Activated CD8-positive, alpha-beta memory T cell treated with anti-CD3 and anti-CD28 coated beads for 1 hour (primary cell): ENCODE measurements around the gene IGF1R.

Experiments
- DNase-seq, 2 donors: peaks; one replicate each; pipeline ENCODE4 v3.0.0-alpha.2; 2020; ENCODE audit warnings: low read depth in 1 of 2; ENCODE audit errors: extremely low read depth in 1 of 2

IGF1R gene

GRCh38 chr15:98791046-98791701 is 142.8 kb downstream of the IGF1R start:
- DNase-seq: no peak

- DNase-seq: no peak
These were observed 143.8 kb downstream of the IGF1R start for GRCh38 chr15:98792117-98792516.

DNA sequence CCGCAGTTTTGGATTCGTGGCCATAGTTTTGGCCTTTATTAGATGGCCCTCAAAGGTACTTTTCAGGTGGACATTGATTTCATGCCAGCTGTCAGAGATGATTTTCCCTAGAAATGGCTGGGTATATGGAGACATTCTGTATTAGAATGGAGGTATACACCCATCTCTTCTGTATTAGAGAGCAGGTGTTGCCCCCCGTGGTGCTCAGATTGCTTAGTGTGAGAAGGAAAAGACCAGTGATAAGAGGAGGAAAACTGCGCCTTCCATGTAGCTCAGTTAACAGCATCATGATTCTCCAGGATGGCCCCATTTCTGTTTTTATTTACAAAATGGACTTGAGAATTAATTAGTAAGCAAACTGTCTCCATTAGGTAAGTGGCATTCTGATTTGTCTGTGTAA is 145.9 kb downstream of the IGF1R start:
- no peak for DNase-seq

- no peak for DNase-seq
These were observed 146.4 kb downstream of the IGF1R start for GRCh38 chr15:98794748-98795147.

DNA sequence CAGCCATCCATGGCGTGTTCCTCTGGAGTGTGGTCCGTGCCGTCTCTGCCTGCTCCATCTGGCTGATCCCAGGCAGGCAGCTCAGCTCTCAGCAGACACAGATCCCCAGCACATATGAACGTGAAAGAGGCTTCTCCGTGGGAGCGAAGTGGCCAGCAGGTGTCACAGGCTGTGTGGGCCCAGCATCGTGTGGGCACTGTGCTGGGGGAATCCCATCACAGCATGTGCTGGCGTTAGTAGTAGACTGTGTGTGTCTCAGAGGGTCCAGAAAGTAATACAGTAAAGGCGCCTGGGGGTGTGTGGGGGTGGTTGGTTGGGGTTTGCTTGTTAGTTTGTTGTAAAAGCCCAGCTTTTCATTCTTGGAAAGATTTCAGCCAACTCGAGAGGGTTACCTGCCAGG is 147.6 kb downstream of the IGF1R start:
- DNase-seq: no peak

- DNase-seq: no peak
These were observed 148.5 kb downstream of the IGF1R start for GRCh38 chr15:98796685-98797357.

GRCh38 chr15:98798375-98798893 is 150.1 kb downstream of the IGF1R start:
- no peak for DNase-seq

DNA sequence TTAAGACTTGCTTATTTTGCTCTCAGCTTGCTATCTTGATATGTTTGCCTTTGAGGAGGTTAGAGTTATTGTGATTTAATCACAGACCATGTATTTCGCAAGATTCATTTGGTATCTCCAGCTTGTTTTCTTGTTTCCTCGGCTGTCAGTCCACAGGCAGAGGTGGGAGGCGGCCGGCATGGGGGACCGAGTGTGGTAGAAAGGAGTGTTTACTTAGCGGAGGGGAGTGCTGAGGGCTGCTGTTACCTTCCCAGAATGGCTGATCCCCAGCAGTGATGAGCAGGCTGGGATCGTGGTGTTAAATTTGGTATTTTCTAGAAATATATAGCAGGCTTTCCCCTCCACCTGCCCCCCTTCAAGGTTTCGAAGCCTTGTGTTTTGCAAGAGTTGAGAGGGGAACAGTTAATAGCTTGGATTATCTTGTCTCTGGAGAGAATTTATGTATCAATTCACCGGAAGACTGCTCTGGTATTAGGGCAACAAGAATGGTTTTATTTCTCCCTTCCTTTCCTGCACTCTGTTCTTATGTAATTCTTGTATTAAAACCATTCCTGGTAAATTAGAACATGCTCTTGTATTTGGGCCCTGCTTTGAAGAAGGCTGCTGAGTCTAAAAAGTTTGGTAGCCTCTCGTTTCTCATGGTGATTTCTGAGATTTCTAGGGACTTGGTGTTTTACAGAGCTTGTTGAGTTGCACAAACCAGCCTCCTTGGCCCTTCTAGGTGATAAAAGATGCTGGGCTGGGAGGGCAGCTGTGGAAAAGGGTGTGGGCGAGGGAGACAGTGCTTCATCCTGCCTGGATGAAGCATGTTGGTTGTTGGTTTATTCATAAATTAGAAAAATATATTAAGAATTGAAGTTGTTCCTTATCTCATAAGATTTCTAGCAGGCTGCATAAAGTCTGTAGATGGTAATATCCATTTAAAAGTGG is 151.4 kb downstream of the IGF1R start:
- no peak for DNase-seq

- DNase-seq: no peak
These were observed 152.3 kb downstream of the IGF1R start for GRCh38 chr15:98800437-98801233.

GRCh38 chr15:98801234-98801561 is 152.9 kb downstream of the IGF1R start:
- no peak for DNase-seq

GRCh38 chr15:98802187-98802586 is 153.8 kb downstream of the IGF1R start:
- no peak for DNase-seq

DNA sequence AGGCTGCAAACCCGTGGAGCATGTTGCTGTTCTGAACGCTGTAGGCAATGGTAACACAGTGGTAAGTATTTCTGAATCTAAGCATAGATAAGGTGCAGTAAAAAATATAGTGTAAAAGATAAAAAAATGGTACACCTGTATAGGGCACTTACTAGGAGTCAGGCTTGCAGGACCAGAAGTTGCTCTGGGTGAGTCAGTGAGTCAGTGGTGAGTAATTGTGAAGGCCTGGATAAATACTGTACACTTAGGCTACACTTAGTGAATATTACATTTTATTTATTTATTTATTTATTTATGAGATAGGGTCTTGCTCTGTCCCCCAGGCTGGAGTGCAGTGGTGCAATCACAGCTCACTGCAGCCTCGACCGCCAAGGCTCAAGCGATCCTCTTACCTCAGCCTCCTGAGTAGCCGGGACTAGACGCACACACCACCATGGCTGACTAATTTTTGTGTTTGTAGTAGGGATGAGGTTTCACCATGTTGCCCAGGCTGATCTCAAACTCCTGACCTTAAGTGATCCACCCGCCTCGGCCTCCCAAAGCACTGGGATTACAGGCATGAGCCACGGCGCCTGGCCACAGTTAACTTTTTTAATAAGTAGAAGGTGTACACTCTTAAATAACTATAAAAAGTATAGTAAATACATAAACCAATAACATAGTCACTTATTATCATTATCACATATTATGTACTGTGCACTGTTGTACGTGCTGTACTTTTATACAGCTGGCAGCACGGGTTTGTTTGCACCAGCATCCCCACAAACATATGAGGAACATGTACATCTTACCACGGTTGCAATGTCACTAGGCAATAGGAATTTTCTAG is 155.1 kb downstream of the IGF1R start:
- DNase-seq: no peak

DNA sequence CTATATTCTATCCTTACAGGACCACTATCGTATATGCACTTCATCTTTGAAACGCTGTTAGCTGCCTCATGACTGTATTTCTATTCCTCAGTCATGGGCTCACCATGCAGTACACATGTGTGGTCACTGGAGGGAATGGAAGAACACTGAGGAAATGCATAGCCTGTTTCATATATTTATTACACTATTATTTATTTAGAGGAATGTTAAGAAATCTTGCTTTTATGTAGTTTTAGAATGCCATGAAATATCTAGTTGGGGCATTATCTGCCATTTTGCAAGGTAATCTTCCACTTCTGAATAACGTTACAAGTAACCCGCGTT is 155.7 kb downstream of the IGF1R start:
- DNase-seq: no peak

DNA sequence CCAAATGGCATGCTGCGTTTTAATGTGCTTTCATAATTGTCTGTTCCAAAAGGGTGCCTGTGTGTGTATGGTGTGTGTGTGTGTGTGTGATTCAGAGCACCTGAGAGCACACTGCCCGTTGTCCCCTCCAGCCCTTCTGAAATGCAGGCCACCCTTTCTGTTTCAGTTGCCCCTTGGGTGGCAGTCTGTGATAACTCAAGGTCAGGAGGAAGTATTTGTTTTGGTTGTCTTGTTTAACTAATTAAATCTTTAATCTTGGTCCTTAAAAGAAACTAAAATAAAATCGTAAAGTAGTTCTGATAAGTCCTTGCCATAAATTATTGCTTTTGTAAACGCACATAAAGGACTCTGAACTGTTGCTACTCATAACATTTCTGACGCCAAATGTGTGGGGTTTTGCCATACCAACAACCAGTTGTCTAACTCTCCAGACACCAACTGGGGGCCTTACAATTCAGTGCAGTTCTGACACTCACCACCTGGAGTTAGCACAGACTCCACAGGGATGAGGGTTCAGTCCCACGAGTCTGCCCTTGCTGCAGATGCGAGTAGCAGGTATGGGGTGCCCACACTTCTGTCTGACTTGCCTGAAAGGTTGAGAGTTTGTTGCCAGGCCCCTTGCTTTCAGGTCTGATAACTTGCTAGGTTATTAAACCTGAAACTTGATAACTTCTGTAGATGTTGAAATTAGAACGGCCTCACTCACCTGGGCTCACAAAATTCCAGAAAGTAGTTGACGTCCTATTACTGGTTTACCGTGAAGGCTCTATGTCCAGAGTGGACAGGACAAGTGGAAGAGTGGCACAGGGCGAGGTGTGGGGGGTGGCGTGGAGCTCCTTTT is 157.3 kb downstream of the IGF1R start:
- DNase-seq: no peak

DNA sequence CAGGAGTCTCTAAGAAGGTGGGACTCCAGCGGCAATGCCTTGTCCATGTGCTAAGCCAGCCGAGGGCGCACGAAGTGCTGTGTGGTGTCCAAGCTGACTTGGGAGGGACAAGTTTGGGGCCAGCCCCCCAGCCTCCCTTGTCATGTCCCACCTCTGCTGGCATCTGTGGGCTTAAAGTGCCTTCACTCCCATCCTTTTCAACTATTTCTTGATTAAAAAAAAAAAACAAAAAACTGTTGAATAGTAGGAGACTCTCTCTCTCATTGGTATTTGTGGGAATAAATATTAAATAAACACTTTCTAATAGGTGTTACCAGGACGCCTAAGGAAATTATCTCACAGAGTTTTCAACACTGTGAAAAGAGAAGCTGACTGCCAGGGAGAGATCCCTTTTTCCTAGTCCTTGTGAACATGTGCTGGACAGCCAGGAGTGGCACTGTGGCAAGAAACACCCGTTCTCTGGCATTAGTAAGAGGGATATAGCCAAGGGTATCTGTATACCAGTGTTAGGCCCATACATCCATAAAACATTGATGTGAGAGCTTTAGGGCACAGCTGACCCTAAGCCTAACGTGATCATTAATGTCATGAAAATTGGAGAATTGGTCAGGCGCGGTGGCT is 158.0 kb downstream of the IGF1R start:
- no peak for DNase-seq

DNA sequence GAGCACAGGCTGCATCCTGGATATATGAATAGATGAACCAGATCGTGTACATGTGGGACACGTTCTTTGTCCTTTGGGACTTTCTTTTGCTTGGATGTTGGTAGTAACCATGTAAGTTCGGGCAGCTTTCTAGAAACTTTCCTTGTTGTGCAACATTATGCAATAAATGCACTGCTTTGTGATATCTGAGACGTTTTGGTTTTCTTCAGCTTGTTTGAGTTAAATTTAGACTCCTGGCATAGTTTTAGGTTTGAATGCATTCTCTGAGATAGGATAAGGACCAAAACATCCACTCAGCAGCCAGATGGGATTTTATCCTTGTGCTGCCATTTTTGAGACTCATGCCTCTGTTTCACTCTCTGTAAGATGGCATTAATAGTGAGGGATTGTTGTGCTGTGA is 158.9 kb downstream of the IGF1R start:
- DNase-seq: no peak

GRCh38 chr15:98809273-98809672 is 160.9 kb downstream of the IGF1R start:
- DNase-seq: no peak

DNA sequence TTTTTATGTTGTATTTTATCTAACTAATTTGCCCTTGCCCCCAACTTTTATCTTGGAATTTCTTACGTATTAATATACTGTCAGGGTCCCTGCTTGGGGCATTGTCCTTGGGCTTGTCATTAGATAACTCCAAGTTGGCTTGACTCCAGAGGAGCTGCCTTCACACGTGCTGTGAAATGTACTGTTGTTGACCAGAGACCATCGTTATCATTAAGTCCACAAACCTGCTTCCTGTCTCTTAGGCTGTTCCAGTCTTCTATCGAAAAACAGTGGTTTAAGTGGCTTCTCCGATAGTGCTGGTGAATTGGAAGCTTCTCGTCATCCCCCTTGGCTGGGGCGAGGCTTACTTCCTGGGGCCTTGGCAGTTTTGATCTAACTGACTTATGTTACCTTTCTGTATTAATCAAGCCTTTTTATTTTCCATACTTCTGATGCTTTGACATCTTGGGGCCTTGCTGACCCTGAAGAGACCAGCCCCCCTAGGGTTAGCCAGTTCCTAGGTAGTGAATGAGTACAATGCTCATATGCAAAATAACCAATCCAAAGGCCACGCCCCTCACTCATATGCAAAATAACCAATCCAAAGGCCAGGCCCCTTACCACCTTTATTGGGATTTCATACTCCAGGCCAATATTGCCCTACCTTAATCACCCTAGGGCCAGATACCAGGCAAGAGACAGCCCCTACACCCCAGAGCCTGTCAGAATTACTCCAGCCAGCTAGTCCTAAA is 164.5 kb downstream of the IGF1R start:
- no peak for DNase-seq
